Stimulated activated CD4-positive, alpha-beta T cell treated with anti-CD3 and anti-CD28 coated beads, Interleukin-4, amount 100 ng/mL, for 1 hour (primary cell): ENCODE results near the gene CA10.

ENCODE experiments used
- DNase-seq: peaks from one replicate; pipeline ENCODE4 v3.0.0-alpha.2; 2020

CA10 gene

GRCh38 chr17:52158450-52159042 is at the start of gene CA10:
Gene CA10, minus strand, starts transcription at chr17:52158714.
- no peak for DNase-seq

GRCh38 chr17:52207796-52208195 is 49.3 kb upstream of the CA10 start:
- no peak for DNase-seq

GRCh38 chr17:52202520-52203080 is 44.1 kb upstream of the CA10 start:
- DNase-seq = no peak

- no peak for DNase-seq
These were observed 43.4 kb upstream of the CA10 start for GRCh38 chr17:52201767-52202519.

GRCh38 chr17:52191491-52191890 is 33.0 kb upstream of the CA10 start:
- DNase-seq = no peak

- DNase-seq = no peak
These were observed 23.3 kb upstream of the CA10 start for GRCh38 chr17:52181782-52182181.

- no peak for DNase-seq
These were observed 19.5 kb upstream of the CA10 start for GRCh38 chr17:52178012-52178411.

GRCh38 chr17:52170963-52171572 is 12.6 kb upstream of the CA10 start:
- DNase-seq = no peak

GRCh38 chr17:52160136-52160567 is 1.6 kb upstream of the CA10 start:
- DNase-seq = no peak

- DNase-seq = no peak
These were observed 977 bp upstream of the CA10 start for GRCh38 chr17:52159246-52160135.

GRCh38 chr17:52157603-52158449 is 688 bp downstream of the CA10 start:
- DNase-seq = no peak

GRCh38 chr17:52156576-52157570 is 1.6 kb downstream of the CA10 start:
- no peak for DNase-seq

- no peak for DNase-seq
These were observed 3.2 kb downstream of the CA10 start for GRCh38 chr17:52155301-52155700.

- no peak for DNase-seq
These were observed 4.0 kb downstream of the CA10 start for GRCh38 chr17:52154466-52154865.

- DNase-seq = no peak
These were observed 7.6 kb downstream of the CA10 start for GRCh38 chr17:52150935-52151334.

GRCh38 chr17:52149626-52150025 is 8.9 kb downstream of the CA10 start:
- DNase-seq = no peak

- no peak for DNase-seq
These were observed 9.6 kb downstream of the CA10 start for GRCh38 chr17:52148969-52149351.

- DNase-seq = no peak
These were observed 10.1 kb downstream of the CA10 start for GRCh38 chr17:52148288-52148968.

GRCh38 chr17:52147872-52148271 is 10.6 kb downstream of the CA10 start:
- no peak for DNase-seq

GRCh38 chr17:52147431-52147830 is 11.1 kb downstream of the CA10 start:
- DNase-seq = no peak
